ENCODE results near the gene UBE2G2. TPM values are rescaled to one million over a fixed set of nuclear protein-coding genes. Genes with fewer than 3 reads are reported as not detected.

The UBE2G2 gene
- total and polyA plus RNA-seq, 7 experiments from 2014 or later, result 50.7 to 150 (median 118) TPM

DNA sequence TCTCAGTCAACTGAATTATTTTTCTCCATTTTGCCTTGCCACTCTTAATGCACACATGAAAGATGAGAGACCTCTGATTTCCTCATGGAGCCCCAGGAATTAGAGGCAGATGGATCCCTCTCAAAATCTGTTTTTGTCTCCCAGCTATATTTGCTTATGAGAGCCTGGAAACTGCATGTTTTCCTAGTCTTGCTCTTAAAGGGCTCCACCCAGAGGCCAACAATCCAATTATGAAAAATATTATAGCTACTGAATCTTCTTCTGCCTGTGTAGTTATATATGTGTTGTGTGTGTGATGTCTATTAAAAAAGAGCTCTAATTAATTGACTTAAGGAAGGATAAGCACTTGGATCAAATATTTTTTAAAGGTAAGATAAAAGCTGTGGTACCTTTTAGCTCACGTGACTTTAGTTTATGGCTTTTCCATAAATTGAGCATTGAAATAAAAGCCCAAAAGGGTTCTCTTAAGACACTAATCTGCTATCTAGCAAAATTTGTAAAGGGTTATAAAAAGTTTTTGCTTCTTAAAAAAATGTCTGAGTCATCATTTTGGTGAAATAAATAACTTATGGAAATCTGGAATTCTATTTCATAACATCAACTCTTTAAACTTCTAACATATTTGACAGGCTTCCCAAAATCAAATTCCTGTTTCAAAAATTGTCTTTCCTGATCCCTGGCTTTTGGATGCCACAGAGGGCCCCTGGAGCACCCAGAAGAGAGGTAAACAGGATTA is 59.0 kb downstream of the UBE2G2 start:
- Histone ChIP-seq H3K4me1 (ENCODE audit: control insufficient read depth in 2 of 2, insufficient read depth in 2 of 2, low read length in 2 of 2) (no peaks in the 10 kb centered on the region), H3K36me3 (ENCODE audit: control insufficient read depth in 2 of 3, insufficient read depth in 3 of 3, low read length in 3 of 3) (no peaks in the 10 kb centered on the region), H3K9me3 (ENCODE audit: control insufficient read depth in 2 of 3, low read length in 3 of 3) (no peaks in the 10 kb centered on the region), H3K27ac (ENCODE audit: low read depth, low read length) (no peak overlapping the region), H3K4me3 (ENCODE audit: low read length) (no peak overlapping the region), H3K27me3 (ENCODE audit: control insufficient read depth in 2 of 2, insufficient read depth in 2 of 2, low read length in 2 of 2) (no peaks in the 10 kb centered on the region)
- DNase-seq (peak in 6 of 9 donors; percentile 16 to 61 (median 46)), ATAC-seq (no peak)
- H3K27ac Mint-ChIP-seq, result peak overlapping the region in 7 of 9 donors; percentile 29 to 80 (median 75)
- peaks cover 2 to 11% (median 6%) of the 10 kb centered on the region in 7 donors for H3K4me1 Mint-ChIP-seq
- intact Hi-C loops (cut with micrococcal nuclease), result loop anchor here (1.0 kb wide), 4 partner anchors 51 to 232 kb away; no protein-coding TSS in a partner anchor
- CTCF ChIA-PET, result interaction anchor here (0.6 to 6.1 kb wide), 15 partner anchors 19 to 355 kb away, joined by 3 to 111 read pairs (median 3); no protein-coding TSS in a partner anchor
- H3K27me3 Mint-ChIP-seq, result peaks cover 0 to 33% (median 0%) of the 10 kb centered on the region in 5 donors
- POLR2A ChIA-PET, result interaction anchor here (0.9 to 1.3 kb wide), 4 partner anchors 59 to 232 kb away, joined by 3 to 10 read pairs (median 5); partner anchors contain the start of genes KRTAP12-3 and UBE2G2
- H3K9me3 Mint-ChIP-seq, result peaks cover 0 to 22% (median 0%) of the 10 kb centered on the region in 11 donors
- no peaks in the 10 kb centered on the region for H3K36me3 Mint-ChIP-seq
- H3K4me3 Mint-ChIP-seq, result no peak overlapping the region

DNA sequence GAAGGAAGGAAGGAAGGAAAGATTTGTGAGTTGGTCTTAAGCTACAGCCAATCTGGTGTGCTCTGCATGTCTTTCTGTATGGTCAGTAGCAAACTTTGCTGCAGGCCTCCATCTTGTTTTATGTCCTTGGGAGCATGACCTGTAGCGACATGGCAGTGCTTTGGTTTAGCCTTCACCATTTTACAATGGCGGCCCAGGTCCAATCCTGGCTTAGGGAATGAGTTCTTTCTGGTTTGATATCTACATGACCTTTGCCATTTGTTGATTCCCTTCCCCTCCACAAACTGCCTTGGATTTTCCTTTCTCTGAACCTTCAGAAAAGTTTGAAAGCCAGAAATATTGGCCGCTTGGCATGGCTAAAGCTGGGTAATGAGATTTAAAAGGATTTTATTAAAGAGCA is 59.7 kb downstream of the UBE2G2 start:
- H3K4me1 ChIP-seq (ENCODE audit: control insufficient read depth in 2 of 2, insufficient read depth in 2 of 2, low read length in 2 of 2), result no peaks in the 10 kb centered on the region
- Mint-ChIP-seq H3K4me3 (no peak overlapping the region), H3K27ac (peak overlapping the region in 2 of 9 donors; percentile 46 to 78), H3K27me3 (peaks cover 0 to 36% (median 0%) of the 10 kb centered on the region in 5 donors), H3K36me3 (no peaks in the 10 kb centered on the region), H3K9me3 (peaks cover 0 to 26% (median 0%) of the 10 kb centered on the region in 11 donors), H3K4me1 (peaks cover 2 to 15% (median 6%) of the 10 kb centered on the region in 7 donors)
- DNase-seq (no peak), ATAC-seq (no peak)
- ChIA-PET POLR2A (interaction anchor here (0.9 to 1.3 kb wide), 4 partner anchors 60 to 231 kb away, joined by 3 to 10 read pairs (median 5); partner anchors contain the start of genes KRTAP12-3 and UBE2G2), CTCF (interaction anchor here (0.7 to 6.1 kb wide), 12 partner anchors 19 to 241 kb away, joined by 3 to 111 read pairs (median 4); no protein-coding TSS in a partner anchor)
- H3K36me3 ChIP-seq (ENCODE audit: control insufficient read depth in 2 of 3, insufficient read depth in 3 of 3, low read length in 3 of 3), result no peaks in the 10 kb centered on the region
- no peaks in the 10 kb centered on the region for H3K9me3 ChIP-seq (ENCODE audit: control insufficient read depth in 2 of 3, low read length in 3 of 3)
- intact Hi-C loops (cut with micrococcal nuclease), result loop anchor here (1.0 kb wide), 4 partner anchors 51 to 232 kb away; no protein-coding TSS in a partner anchor
- no peaks in the 10 kb centered on the region for H3K27me3 ChIP-seq (ENCODE audit: control insufficient read depth in 2 of 2, insufficient read depth in 2 of 2, low read length in 2 of 2)
- no peak overlapping the region for H3K4me3 ChIP-seq (ENCODE audit: low read length)
- H3K27ac ChIP-seq (ENCODE audit: low read depth, low read length), result no peak overlapping the region

DNA sequence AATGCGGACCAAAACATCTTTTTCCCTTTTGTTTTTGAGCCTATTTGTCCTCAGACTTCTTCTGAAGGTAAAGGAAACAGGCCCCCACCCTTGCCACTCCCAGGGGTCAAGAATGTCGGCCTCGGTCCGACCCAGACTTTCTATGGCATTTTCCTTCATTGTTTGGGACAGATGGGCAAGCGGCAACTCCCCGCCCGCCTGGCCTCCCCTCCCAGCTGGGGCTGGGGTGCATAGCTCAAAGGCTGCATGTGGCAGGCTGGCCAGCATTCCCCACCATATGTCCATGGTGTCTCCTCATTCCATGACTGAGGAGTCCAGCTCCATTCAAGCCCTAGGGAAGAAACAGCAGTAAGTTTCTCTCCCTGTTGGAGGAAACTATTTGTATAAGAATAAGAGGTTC is 60.9 kb downstream of the UBE2G2 start:
- intact Hi-C loops (cut with micrococcal nuclease), result no loop called here
- CTCF ChIA-PET, result interaction anchor here (1.4 to 6.1 kb wide), 3 partner anchors 53 to 228 kb away, joined by 3 to 111 read pairs (median 15); no protein-coding TSS in a partner anchor

DNA sequence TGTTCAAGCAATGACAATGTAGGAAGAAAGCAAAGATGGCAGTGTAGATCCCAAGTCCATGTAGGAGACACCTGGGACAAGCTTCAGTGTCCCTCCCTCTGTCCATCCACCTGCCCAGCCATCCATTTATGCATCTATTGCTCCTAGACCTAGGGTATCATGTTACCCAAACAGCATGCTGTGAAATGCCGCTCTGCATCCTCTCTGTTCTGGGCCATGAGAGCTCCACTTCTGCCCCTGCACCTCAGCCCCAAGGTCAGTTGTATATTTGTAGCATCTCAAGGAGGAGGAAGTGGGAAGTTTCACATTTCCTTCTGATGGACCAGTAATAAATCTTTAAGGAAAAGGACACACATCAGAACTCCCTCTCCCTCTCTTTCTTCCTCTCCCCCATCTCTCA is 62.3 kb downstream of the UBE2G2 start:
- Mint-ChIP-seq H3K27me3 (peaks cover 0 to 31% (median 0%) of the 10 kb centered on the region in 5 donors), H3K4me1 (peaks cover 2 to 15% (median 6%) of the 10 kb centered on the region in 7 donors), H3K36me3 (no peaks in the 10 kb centered on the region), H3K4me3 (no peak overlapping the region), H3K27ac (peak overlapping the region in 3 of 9 donors; percentile 3 to 48 (median 44)), H3K9me3 (peaks cover 0 to 26% (median 0%) of the 10 kb centered on the region in 11 donors)
- Histone ChIP-seq H3K36me3 (ENCODE audit: control insufficient read depth in 2 of 3, insufficient read depth in 3 of 3, low read length in 3 of 3) (no peaks in the 10 kb centered on the region), H3K9me3 (ENCODE audit: control insufficient read depth in 2 of 3, low read length in 3 of 3) (no peaks in the 10 kb centered on the region), H3K4me1 (ENCODE audit: control insufficient read depth in 2 of 2, insufficient read depth in 2 of 2, low read length in 2 of 2) (no peaks in the 10 kb centered on the region), H3K4me3 (ENCODE audit: low read length) (no peak overlapping the region), H3K27ac (ENCODE audit: low read depth, low read length) (no peak overlapping the region), H3K27me3 (ENCODE audit: control insufficient read depth in 2 of 2, insufficient read depth in 2 of 2, low read length in 2 of 2) (no peaks in the 10 kb centered on the region)
- intact Hi-C loops (cut with micrococcal nuclease), result no loop called here
- no peak for ATAC-seq
- ChIA-PET POLR2A (no interaction called here), CTCF (interaction anchor here (0.7 to 6.1 kb wide), 3 partner anchors 38 to 226 kb away, joined by 3 to 111 read pairs (median 4); no protein-coding TSS in a partner anchor)
- DNase-seq, result no peak

More for the DNA sequence above, 60.9 kb downstream of the UBE2G2 start:
- no peak overlapping the region for H3K4me3 ChIP-seq (ENCODE audit: low read length)
- no peaks in the 10 kb centered on the region for H3K36me3 Mint-ChIP-seq
- no peak overlapping the region for H3K27ac ChIP-seq (ENCODE audit: low read depth, low read length)
- POLR2A ChIA-PET, result interaction anchor here (1.3 kb wide), 1 partner anchor 122 kb away, joined by 3 read pairs; no protein-coding TSS in a partner anchor
- no peaks in the 10 kb centered on the region for H3K27me3 ChIP-seq (ENCODE audit: control insufficient read depth in 2 of 2, insufficient read depth in 2 of 2, low read length in 2 of 2)
- peaks cover 0 to 26% (median 0%) of the 10 kb centered on the region in 11 donors for H3K9me3 Mint-ChIP-seq
- DNase-seq (no peak), ATAC-seq (no peak)
- H3K27ac Mint-ChIP-seq, result peak overlapping the region in 1 of 9 donors; percentile 16
- no peaks in the 10 kb centered on the region for H3K36me3 ChIP-seq (ENCODE audit: control insufficient read depth in 2 of 3, insufficient read depth in 3 of 3, low read length in 3 of 3)
- H3K4me3 Mint-ChIP-seq, result no peak overlapping the region
- no peaks in the 10 kb centered on the region for H3K4me1 ChIP-seq (ENCODE audit: control insufficient read depth in 2 of 2, insufficient read depth in 2 of 2, low read length in 2 of 2)
- no peaks in the 10 kb centered on the region for H3K9me3 ChIP-seq (ENCODE audit: control insufficient read depth in 2 of 3, low read length in 3 of 3)
- peaks cover 0 to 36% (median 0%) of the 10 kb centered on the region in 5 donors for H3K27me3 Mint-ChIP-seq
- peaks cover 2 to 15% (median 6%) of the 10 kb centered on the region in 7 donors for H3K4me1 Mint-ChIP-seq

DNA sequence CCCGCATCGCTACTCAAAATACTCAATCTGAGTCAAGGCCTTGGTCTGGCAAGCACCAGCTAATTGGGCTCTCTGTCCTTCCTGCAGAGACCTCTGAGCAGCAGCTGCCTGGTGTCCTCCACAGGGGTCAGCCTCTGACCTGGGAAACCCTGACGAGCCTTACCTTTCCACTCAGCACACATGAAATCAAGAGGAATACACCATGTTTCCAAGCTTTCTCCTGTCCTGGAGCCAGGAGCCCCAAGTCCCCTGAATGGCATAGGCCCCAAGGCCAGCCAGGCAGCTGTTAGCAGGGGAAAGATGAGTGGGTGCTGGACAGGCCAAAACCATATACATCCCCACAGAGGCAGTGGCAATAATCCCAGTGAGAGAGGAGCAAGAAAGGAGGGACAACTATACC is 63.0 kb downstream of the UBE2G2 start:
- intact Hi-C loops (cut with micrococcal nuclease), result no loop called here
- Histone ChIP-seq H3K9me3 (ENCODE audit: control insufficient read depth in 2 of 3, low read length in 3 of 3) (no peaks in the 10 kb centered on the region), H3K4me1 (ENCODE audit: control insufficient read depth in 2 of 2, insufficient read depth in 2 of 2, low read length in 2 of 2) (no peaks in the 10 kb centered on the region), H3K4me3 (ENCODE audit: low read length) (no peak overlapping the region), H3K36me3 (ENCODE audit: control insufficient read depth in 2 of 3, insufficient read depth in 3 of 3, low read length in 3 of 3) (no peaks in the 10 kb centered on the region), H3K27ac (ENCODE audit: low read depth, low read length) (no peak overlapping the region), H3K27me3 (ENCODE audit: control insufficient read depth in 2 of 2, insufficient read depth in 2 of 2, low read length in 2 of 2) (no peaks in the 10 kb centered on the region)
- Mint-ChIP-seq H3K4me1 (peaks cover 2 to 15% (median 6%) of the 10 kb centered on the region in 7 donors), H3K4me3 (no peak overlapping the region), H3K9me3 (peaks cover 0 to 26% (median 0%) of the 10 kb centered on the region in 11 donors), H3K27me3 (peaks cover 0 to 27% (median 0%) of the 10 kb centered on the region in 5 donors), H3K27ac (peak overlapping the region in 1 of 9 donors; percentile 46), H3K36me3 (no peaks in the 10 kb centered on the region)
- DNase-seq, result no peak
- CTCF ChIA-PET, result interaction anchor here (6.1 kb wide), 1 partner anchor 225 kb away, joined by 111 read pairs; no protein-coding TSS in a partner anchor
- no peak for ATAC-seq
- POLR2A ChIA-PET, result no interaction called here

DNA sequence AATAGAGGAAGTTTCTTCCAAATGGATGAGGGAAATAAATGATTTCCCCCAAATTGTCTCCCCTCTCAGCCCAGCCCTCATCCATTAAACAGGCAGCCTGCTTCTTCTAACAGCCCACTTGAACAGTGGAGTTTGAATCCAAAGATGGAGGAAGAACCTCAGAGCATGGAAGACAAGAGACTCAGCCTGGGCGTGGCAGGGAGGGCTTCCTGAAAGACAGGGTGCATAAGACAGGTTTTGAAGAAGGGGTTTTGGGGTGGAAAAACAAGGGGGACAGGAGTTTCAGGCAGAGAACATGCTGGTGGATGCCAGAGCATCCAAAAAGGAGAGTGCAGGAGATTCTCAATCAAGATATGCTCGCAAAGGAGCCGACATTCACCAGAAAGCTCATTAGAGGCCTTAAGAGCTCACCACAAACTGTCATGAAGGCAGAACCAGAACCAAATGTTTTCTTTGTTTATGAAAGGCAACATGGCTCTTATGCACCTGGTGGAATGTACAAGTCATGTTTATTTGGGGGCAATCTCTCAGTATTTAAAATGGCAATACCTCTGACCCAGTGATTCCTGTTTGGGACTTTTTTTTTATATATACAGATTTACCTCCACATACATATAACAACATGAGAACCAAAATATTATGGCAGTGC is 63.8 kb downstream of the UBE2G2 start:
- Histone ChIP-seq H3K4me1 (ENCODE audit: control insufficient read depth in 2 of 2, insufficient read depth in 2 of 2, low read length in 2 of 2) (no peaks in the 10 kb centered on the region), H3K4me3 (ENCODE audit: low read length) (no peak overlapping the region), H3K27me3 (ENCODE audit: control insufficient read depth in 2 of 2, insufficient read depth in 2 of 2, low read length in 2 of 2) (no peaks in the 10 kb centered on the region), H3K27ac (ENCODE audit: low read depth, low read length) (no peak overlapping the region), H3K9me3 (ENCODE audit: control insufficient read depth in 2 of 3, low read length in 3 of 3) (no peaks in the 10 kb centered on the region), H3K36me3 (ENCODE audit: control insufficient read depth in 2 of 3, insufficient read depth in 3 of 3, low read length in 3 of 3) (no peaks in the 10 kb centered on the region)
- H3K4me3 Mint-ChIP-seq, result no peak overlapping the region
- peaks cover 0 to 26% (median 0%) of the 10 kb centered on the region in 11 donors for H3K9me3 Mint-ChIP-seq
- DNase-seq, result no peak
- no peak for ATAC-seq
- ChIA-PET POLR2A (no interaction called here), CTCF (interaction anchor here (1.4 kb wide), 1 partner anchor 227 kb away, joined by 3 read pairs; no protein-coding TSS in a partner anchor)
- H3K27me3 Mint-ChIP-seq, result peaks cover 0 to 28% (median 0%) of the 10 kb centered on the region in 5 donors
- H3K4me1 Mint-ChIP-seq, result peaks cover 2 to 15% (median 6%) of the 10 kb centered on the region in 7 donors
- intact Hi-C loops (cut with micrococcal nuclease), result no loop called here
- H3K36me3 Mint-ChIP-seq, result no peaks in the 10 kb centered on the region
- H3K27ac Mint-ChIP-seq, result peak overlapping the region in 1 of 9 donors; percentile 41

Measured in naive thymus-derived CD4-positive, alpha-beta T cell (primary cell).